Amniotic stem cell (primary cell): ENCODE data around the gene ATG4D.
"Not testable (repeated sequence)": the region's sequence is repeated elsewhere in the genome, so short reads cannot be mapped to it uniquely, and the experiment has no call there.

Experiments
- DNase-seq: peaks from one replicate; lab custom pipeline; 2025; lab: John Stamatoyannopoulos, UW

The ATG4D gene

GRCh38 chr19:10552510-10553053, 8.9 kb downstream of the ATG4D start:
- no peak for DNase-seq

- DNase-seq = no peak
Observed at GRCh38 chr19:10553087-10553667, 9.5 kb downstream of the ATG4D start.

GRCh38 chr19:10553943-10554381, 10.3 kb downstream of the ATG4D start:
- no peak for DNase-seq

GRCh38 chr19:10554760-10555609, 11.3 kb downstream of the ATG4D start:
- no peak for DNase-seq

GRCh38 chr19:10555610-10555973, 11.9 kb downstream of the ATG4D start:
- no peak for DNase-seq

GRCh38 chr19:10557603-10558197, 14.0 kb downstream of the ATG4D start:
- no peak for DNase-seq

GRCh38 chr19:10560154-10560553, 16.4 kb downstream of the ATG4D start:
- DNase-seq = no peak

- DNase-seq = no peak
Observed at GRCh38 chr19:10562609-10563008, 18.9 kb downstream of the ATG4D start.

- DNase-seq = no peak
Observed at GRCh38 chr19:10565028-10565566, 21.4 kb downstream of the ATG4D start.

GRCh38 chr19:10565567-10566407, 22.1 kb downstream of the ATG4D start, which contains the start of gene KRI1:
Gene KRI1, minus strand, starts transcription at chr19:10566010. Its CDS starts 11 bp downstream, at chr19:10565999.
- peak; percentile 93 for DNase-seq

- DNase-seq = no peak
Observed at GRCh38 chr19:10566408-10566657, 22.6 kb downstream of the ATG4D start.

- DNase-seq = no peak
Observed at GRCh38 chr19:10566658-10567410, 23.1 kb downstream of the ATG4D start.

- DNase-seq = no peak
Observed at GRCh38 chr19:10567656-10568055, 24.0 kb downstream of the ATG4D start.

GRCh38 chr19:10568062-10568825, 24.5 kb downstream of the ATG4D start:
- DNase-seq = no peak

- peak; percentile 99 for DNase-seq
Observed at GRCh38 chr19:10568826-10569651, 25.3 kb downstream of the ATG4D start, which contains the start of gene CDKN2D. Gene CDKN2D, minus strand, starts transcription at chr19:10568979. Its CDS starts 326 bp downstream, at chr19:10568653.

- DNase-seq = not testable (repeated sequence)
Observed at GRCh38 chr19:10573793-10574192, 30.1 kb downstream of the ATG4D start.

GRCh38 chr19:10574462-10574861, 30.8 kb downstream of the ATG4D start:
- no peak for DNase-seq

GRCh38 chr19:10575011-10575716, 31.5 kb downstream of the ATG4D start:
- DNase-seq = no peak

GRCh38 chr19:10577951-10578350, 34.2 kb downstream of the ATG4D start:
- DNase-seq = no peak
